ENCODE measurements around the gene DISC1. TPM values are rescaled to one million over a fixed set of nuclear protein-coding genes. Genes with fewer than 3 reads are reported as not detected.
"Not testable (repeated sequence)": the region's sequence is repeated elsewhere in the genome, so short reads cannot be mapped to it uniquely, and the experiment has no call there.

The DISC1 gene
- total RNA-seq, 2 donors from 2014 or later: 3.9 to 8.2 TPM

DNA sequence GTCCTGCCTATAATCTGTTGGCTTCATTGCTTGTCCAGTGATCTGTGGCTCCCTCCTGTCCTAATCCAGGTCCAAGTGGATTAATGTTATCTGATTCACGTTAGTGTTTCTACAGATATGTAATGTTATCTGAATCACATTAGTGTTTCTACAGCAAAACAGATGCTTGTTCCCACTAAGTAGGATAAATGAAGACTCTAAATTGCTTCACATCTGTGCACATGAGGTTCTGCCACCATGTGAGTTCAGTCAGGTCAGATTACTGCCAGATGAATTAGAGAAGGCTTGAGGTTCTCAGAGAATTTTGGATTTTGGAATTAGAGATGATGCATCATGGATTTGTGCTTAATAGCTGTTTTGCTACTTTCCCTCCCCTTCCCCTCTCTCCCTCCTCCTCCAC, 13.2 kb downstream of the DISC1 start:
- Mint-ChIP-seq H3K27me3 (no peaks in the 10 kb centered on the region), H3K36me3 (ENCODE audit: low read depth) (no peaks in the 10 kb centered on the region), H3K4me1 (peaks cover 5% of the 10 kb centered on the region), H3K4me3 (no peak overlapping the region), H3K9me3 (no peaks in the 10 kb centered on the region), H3K27ac (no peak overlapping the region)
- ATAC-seq (replicated peaks): no peak

DNA sequence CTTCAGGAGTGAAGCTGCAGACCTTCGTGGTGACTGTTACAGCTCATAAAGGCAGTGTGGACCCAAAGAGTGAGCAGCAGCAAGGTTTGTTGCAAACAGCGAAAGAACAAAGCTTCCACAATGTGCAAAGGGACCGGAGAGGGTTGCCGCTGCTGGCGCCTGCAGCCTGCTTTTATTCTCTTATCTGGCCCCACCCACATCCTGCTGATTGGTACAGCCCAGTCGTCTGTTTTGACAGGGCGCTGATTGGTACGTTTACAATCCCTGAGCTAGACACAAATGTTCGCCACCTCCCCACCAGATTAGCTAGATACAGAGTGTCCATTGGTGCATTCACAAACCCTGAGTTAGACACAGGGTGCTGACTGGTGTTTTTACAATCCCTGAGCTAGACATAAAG, 14.9 kb downstream of the DISC1 start:
- not testable (repeated sequence) for H3K4me3 Mint-ChIP-seq; H3K9me3 Mint-ChIP-seq; ATAC-seq (replicated peaks); H3K27ac Mint-ChIP-seq; H3K4me1 Mint-ChIP-seq; H3K27me3 Mint-ChIP-seq; H3K36me3 Mint-ChIP-seq (ENCODE audit: low read depth)

DNA sequence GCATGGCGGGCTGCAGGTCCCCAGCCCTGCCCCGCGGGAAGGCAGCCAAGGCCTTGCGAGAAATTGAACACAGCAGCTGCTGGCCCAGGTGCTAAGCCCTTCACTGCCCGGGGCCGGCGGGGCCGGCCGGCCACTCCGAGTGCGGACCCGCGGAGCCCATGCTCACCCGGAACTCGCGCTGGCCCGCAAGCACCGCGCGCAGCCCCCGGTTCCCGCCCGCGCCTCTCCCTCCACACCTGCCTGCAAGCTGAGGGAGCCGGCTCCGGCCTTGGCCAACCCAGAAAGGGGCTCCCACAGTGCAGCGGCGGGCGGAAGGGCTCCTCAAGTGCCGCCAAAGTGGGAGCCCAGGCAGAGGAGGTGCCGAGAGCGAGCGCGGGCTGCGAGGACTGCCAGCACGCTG, 15.5 kb downstream of the DISC1 start:
- ATAC-seq (replicated peaks); H3K4me1 Mint-ChIP-seq; H3K27me3 Mint-ChIP-seq; H3K9me3 Mint-ChIP-seq; H3K4me3 Mint-ChIP-seq; H3K36me3 Mint-ChIP-seq (ENCODE audit: low read depth); H3K27ac Mint-ChIP-seq: not testable (repeated sequence)

DNA sequence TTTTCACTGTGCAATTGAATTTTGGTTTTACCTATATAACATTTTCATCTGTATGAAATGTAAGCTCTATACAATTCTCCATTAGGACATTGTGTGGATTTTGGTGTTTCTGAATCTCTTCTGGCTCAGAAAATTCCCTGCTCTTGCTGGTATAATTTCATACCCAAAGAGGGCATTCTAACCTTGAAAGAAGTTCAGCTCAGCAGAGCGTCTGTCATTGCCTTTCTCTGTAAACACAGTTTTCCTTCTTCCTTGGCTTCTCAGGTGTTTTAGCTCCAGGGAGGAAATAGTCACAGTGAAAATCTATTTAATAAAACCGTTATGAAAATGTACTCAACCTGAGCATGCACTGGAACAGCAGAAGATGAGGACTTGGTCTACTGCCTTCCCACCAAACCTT, 16.0 kb downstream of the DISC1 start:
- Mint-ChIP-seq H3K36me3 (ENCODE audit: low read depth) (no peaks in the 10 kb centered on the region), H3K27me3 (no peaks in the 10 kb centered on the region), H3K9me3 (no peaks in the 10 kb centered on the region), H3K4me3 (no peak overlapping the region), H3K27ac (no peak overlapping the region), H3K4me1 (peaks cover 5% of the 10 kb centered on the region)
- ATAC-seq (replicated peaks): no peak

DNA sequence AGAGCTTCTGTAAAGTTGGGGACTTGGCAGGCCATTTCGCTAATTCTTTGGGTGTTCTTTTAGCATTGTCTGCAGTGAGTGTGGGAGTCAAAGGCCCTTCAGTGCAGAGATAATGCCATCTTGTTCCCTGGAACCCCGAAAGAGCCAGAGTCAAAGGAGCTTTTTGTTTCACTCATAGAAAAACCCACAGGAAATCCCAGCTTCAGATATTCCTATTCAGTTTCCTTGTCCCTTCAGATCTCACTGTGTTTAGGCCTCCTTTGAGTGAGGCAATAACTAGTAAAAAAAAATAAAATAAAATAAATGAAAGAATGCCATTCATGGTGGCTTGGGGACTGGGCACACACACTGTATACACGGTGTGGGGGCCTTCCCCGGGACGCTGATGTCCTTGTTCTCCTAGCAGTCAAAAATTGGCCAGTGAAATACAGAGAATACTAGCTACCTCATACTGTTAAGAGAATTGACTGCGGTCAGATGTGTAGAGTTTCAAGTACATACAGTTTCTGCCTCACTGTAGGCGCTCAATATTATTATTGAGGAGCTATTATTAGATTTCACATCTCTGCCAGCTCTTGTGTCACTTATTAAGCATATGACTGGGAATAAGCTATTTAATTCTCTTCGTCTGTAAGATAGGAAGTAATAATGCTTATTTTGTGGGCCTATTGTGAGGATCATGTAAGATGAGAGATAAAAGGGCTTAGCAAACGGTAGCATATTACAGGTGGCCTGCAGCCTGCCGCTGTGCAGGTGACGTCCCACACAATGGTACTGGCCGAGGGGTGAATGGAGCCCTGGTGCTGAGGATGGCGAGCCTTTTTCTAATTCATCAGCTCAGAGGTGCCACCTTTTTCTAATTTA, 16.7 kb downstream of the DISC1 start:
- H3K36me3 Mint-ChIP-seq (ENCODE audit: low read depth): no peaks in the 10 kb centered on the region
- peaks cover 5% of the 10 kb centered on the region for H3K4me1 Mint-ChIP-seq
- no peaks in the 10 kb centered on the region for H3K27me3 Mint-ChIP-seq
- H3K9me3 Mint-ChIP-seq: peaks cover 3% of the 10 kb centered on the region
- ATAC-seq (replicated peaks): no peak
- no peak overlapping the region for H3K4me3 Mint-ChIP-seq
- no peak overlapping the region for H3K27ac Mint-ChIP-seq

DNA sequence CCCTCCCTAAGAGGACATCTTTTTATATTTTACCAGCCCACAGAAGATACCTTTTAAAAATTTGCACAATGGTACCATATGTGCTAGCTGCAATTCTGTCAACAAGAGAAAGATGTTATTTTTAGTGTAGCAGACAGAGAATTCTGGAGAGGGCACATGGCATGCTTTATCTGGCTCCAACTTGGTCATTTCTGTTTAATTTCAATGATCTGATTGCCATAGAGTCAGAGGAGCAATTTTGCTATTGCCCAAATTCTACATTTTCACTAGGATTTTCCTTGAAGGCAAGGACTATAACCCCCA, 17.3 kb downstream of the DISC1 start:
- no peak overlapping the region for H3K27ac Mint-ChIP-seq
- no peak overlapping the region for H3K4me3 Mint-ChIP-seq
- H3K36me3 Mint-ChIP-seq (ENCODE audit: low read depth): no peaks in the 10 kb centered on the region
- peaks cover 2% of the 10 kb centered on the region for H3K4me1 Mint-ChIP-seq
- H3K27me3 Mint-ChIP-seq: no peaks in the 10 kb centered on the region
- no peak for ATAC-seq (replicated peaks)
- H3K9me3 Mint-ChIP-seq: peaks cover 3% of the 10 kb centered on the region

DNA sequence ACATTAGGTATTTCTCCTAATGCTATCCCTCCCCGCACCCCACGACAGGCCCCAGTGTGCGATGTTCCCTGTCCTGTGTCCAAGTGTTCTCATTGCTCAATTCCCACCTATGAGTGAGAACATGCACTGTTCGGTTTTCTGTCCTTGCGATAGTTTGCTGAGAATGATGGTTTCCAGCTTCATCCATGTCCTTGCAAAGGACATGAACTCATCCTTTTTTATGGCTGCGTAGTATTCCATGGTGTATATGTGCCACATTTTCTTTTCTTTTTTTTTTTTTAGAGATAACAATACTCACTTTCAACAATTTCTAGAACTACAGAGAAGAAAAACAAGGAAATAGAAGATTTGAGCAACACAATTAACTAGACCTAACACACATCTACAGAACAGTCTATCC, 19.0 kb downstream of the DISC1 start:
- H3K27ac Mint-ChIP-seq, H3K4me3 Mint-ChIP-seq: not testable (repeated sequence)

DNA sequence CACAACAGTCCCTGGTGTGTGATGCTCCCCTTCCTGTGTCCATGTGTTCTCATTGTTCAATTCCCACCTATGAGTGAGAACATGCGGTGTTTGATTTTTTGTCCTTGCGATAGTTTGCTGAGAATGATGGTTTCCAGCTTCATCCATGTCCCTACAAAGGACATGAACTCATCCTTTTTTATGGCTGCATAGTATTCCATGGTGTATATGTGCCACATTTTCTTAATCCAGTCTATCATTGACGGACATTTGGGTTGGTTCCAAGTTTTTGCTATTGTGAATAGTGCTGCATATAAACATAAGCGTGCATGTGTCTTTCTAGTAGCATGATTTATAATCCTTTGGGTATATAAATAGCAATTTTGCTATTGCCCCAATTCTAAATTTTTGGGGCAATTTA, 19.6 kb downstream of the DISC1 start:
- H3K9me3 Mint-ChIP-seq; H3K4me1 Mint-ChIP-seq; H3K36me3 Mint-ChIP-seq (ENCODE audit: low read depth); H3K27me3 Mint-ChIP-seq; H3K27ac Mint-ChIP-seq; ATAC-seq (replicated peaks); H3K4me3 Mint-ChIP-seq: not testable (repeated sequence)

More for the DNA sequence above, 19.0 kb downstream of the DISC1 start:
- H3K9me3 Mint-ChIP-seq; H3K27me3 Mint-ChIP-seq; H3K36me3 Mint-ChIP-seq (ENCODE audit: low read depth); ATAC-seq (replicated peaks); H3K4me1 Mint-ChIP-seq: not testable (repeated sequence)

DNA sequence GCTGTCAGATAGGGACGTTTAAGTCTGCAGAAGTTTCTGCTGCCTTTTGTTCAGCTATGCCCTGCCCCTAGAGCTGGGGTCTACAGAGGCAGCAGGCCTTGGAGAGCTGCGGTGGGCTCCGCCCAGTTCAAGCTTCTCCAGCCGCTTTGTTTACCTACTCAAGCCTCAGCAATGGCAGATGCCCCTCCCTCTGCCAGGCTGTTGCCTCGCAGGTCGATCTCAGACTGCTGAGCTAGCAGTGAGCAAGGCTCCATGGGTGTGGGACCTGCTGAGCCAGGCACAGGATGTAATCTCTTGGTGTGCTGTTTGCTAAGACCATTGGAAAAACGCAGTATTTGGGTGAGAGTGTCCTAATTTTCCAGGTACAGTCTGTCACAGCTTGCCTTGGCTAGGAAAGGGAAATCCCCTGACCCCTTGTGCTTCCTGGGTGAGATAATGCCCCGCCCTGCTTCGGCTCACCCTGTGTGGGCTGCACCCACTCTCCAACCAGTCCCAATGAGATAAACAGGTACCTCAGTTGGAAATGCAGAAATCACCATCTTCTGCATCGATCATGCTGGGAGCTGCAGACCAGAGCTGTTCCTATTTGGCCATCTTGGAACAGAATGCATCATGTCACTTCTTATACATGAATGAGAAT, 25.2 kb downstream of the DISC1 start:
- H3K4me1 Mint-ChIP-seq; H3K27me3 Mint-ChIP-seq; H3K36me3 Mint-ChIP-seq (ENCODE audit: low read depth); H3K9me3 Mint-ChIP-seq: not testable (repeated sequence)
- peak overlapping the region; percentile 58 for H3K4me3 Mint-ChIP-seq
- ATAC-seq (replicated peaks): peak; percentile 42
- peak overlapping the region; percentile 39 for H3K27ac Mint-ChIP-seq

DNA sequence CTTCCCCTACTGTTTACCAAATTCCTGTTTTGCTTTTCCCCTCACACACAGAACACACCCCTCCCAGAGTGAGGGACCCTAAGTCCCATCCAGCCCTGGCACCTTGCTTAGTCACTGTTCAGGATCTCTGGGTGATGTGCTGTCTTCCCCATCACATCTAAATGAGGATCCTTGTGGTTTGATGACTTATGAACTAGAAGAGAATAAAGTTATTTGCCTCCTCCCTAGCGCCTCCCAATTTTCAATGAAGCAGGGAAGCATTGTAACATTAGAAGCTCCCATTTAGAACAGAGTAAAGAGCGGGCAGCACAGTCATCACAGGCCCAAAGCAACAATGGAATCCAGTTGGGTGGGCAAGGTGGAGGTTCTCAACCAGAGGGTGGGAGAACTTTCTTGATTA, 27.0 kb downstream of the DISC1 start:
- peaks cover 6% of the 10 kb centered on the region for H3K4me1 Mint-ChIP-seq
- no peak for ATAC-seq (replicated peaks)
- H3K9me3 Mint-ChIP-seq: peaks cover 3% of the 10 kb centered on the region
- no peaks in the 10 kb centered on the region for H3K36me3 Mint-ChIP-seq (ENCODE audit: low read depth)
- H3K27me3 Mint-ChIP-seq: no peaks in the 10 kb centered on the region
- H3K27ac Mint-ChIP-seq: no peak overlapping the region
- no peak overlapping the region for H3K4me3 Mint-ChIP-seq

DNA sequence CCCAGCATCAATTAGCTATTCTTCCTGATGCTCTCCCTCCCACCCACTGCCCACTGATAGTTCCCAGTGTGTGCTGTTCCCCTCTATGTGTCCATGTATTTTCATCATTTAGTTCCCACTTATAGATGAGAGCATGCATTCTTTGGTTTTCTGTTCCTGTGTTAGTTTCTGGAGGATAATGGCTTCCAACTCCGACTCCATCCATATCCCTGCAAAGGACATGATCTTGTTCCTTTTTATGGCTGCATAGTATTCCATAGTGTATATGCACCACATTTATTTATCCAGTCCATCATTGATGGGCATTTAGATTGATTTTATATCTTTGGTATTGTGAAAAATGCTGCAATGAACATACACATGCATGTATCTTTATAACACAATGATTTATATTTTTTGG, 30.2 kb downstream of the DISC1 start:
- H3K27ac Mint-ChIP-seq: no peak overlapping the region
- no peak overlapping the region for H3K4me3 Mint-ChIP-seq
- H3K4me1 Mint-ChIP-seq: no peaks in the 10 kb centered on the region
- no peak for ATAC-seq (replicated peaks)
- H3K27me3 Mint-ChIP-seq: no peaks in the 10 kb centered on the region
- peaks cover 4% of the 10 kb centered on the region for H3K9me3 Mint-ChIP-seq
- H3K36me3 Mint-ChIP-seq (ENCODE audit: low read depth): no peaks in the 10 kb centered on the region

DNA sequence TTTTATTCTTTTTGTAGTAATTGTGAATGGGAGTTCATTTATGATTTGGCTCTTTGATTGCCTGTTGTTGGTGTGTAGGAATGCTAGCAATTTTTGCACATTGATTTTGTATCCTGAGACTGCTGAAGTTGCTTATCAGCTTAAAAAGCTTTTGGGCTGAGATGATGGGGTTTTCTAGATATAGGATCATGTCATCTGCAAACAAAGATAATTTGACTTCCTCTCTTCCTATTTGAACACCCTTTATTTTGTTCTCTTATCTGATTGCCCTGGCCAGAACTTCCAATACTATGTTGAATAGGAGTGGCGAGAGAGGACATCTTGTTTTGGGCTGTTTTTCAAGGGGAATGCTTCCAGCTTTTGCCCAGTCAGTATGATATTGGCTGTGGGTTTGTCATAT, 31.6 kb downstream of the DISC1 start:
- ATAC-seq (replicated peaks); H3K27ac Mint-ChIP-seq; H3K27me3 Mint-ChIP-seq; H3K4me3 Mint-ChIP-seq; H3K9me3 Mint-ChIP-seq; H3K4me1 Mint-ChIP-seq; H3K36me3 Mint-ChIP-seq (ENCODE audit: low read depth): not testable (repeated sequence)

DNA sequence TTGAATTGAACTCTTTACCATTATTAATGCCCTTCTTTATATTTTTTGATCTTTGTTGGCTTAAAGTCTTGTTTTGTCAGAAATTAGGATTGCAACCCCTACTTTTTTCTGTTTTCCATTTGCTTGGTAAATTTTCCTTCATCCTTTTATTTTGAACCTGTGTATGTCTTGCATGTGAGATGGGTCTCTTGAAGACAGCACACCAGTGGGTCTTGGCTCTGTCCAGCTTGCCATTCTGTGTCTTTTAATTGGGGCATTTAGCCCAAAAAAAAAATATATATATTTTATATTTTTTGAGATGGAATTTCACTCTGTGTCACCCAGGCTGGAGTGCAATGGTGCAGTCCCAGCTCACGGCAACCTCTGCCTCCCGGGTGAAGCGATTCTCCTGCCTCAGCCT, 33.6 kb downstream of the DISC1 start:
- Mint-ChIP-seq H3K27ac (no peak overlapping the region), H3K4me3 (no peak overlapping the region), H3K27me3 (no peaks in the 10 kb centered on the region), H3K9me3 (peaks cover 4% of the 10 kb centered on the region), H3K4me1 (no peaks in the 10 kb centered on the region), H3K36me3 (ENCODE audit: low read depth) (no peaks in the 10 kb centered on the region)
- ATAC-seq (replicated peaks): no peak

DNA sequence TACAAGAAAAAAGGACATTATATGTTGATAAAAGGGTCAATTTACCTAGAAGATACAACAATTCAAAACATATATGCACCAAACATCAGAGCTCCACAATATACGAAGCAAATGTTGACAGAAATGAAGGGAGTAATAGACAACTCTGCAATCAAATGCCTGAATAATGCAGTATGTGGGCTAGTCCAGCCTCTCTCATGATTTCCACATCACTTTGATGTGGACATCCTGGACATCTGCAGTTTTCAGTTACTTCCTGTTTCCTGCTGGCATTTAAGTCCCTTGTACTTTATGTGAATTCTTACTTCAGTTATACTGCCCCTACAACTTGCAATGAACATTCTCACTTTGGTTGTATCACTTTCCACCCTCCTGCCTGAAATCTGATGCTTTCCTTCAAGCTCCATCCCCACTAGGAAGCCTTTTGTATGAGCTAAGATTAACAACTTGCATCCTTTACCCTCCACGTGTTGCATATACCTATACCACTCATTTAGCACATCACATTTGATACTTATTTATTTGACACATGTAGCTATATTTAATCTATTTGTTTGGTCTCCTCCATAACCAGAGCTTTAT, 36.7 kb downstream of the DISC1 start:
- Mint-ChIP-seq H3K27ac (no peak overlapping the region), H3K27me3 (no peaks in the 10 kb centered on the region), H3K36me3 (ENCODE audit: low read depth) (no peaks in the 10 kb centered on the region), H3K4me1 (peaks cover 6% of the 10 kb centered on the region), H3K4me3 (no peak overlapping the region), H3K9me3 (peaks cover 4% of the 10 kb centered on the region)
- ATAC-seq (replicated peaks): no peak

DNA sequence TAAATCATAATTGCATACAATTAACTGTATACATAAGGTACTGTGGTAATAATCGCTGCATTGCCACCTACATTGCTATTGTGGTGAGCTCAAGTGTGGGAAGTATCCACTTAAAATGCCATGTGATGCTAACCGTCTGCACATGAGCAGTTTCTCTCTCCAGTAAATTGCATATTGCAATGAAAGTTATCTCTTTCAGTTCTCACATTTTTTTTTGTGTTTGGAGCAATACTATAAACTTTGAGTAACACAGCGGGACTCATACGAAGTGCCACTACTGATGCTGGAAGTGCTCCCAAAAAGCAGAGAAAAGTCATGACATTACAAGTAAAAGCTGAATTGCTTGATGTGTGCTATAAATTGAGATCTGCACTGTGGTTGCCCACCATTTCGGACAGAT, 38.5 kb downstream of the DISC1 start:
- no peaks in the 10 kb centered on the region for H3K36me3 Mint-ChIP-seq (ENCODE audit: low read depth)
- no peak for ATAC-seq (replicated peaks)
- peaks cover 9% of the 10 kb centered on the region for H3K9me3 Mint-ChIP-seq
- no peak overlapping the region for H3K4me3 Mint-ChIP-seq
- H3K27me3 Mint-ChIP-seq: no peaks in the 10 kb centered on the region
- H3K4me1 Mint-ChIP-seq: peaks cover 6% of the 10 kb centered on the region
- no peak overlapping the region for H3K27ac Mint-ChIP-seq
